Astrocyte (in vitro differentiated cells and primary cell): Measurements from ENCODE around the gene BEST2.

Experiments used
- EZH2 ChIP-seq: IDR thresholded peaks from 2 replicates; pipeline ENCODE4 v1.6.1; 2012; ENCODE audit warnings: mild to moderate bottlenecking, low read length, inconsistent platforms; ENCODE audit not compliant: insufficient read depth
- TF ChIP-seq, protein P1 (sequence below): IDR thresholded peaks from 2 replicates; pipeline ENCODE4 v1.5.1; 2011; ENCODE audit warnings: low read depth, mild to moderate bottlenecking, inconsistent platforms, low read length, moderate library complexity; ENCODE audit not compliant: insufficient read depth

- TF ChIP-seq, protein P1, sequence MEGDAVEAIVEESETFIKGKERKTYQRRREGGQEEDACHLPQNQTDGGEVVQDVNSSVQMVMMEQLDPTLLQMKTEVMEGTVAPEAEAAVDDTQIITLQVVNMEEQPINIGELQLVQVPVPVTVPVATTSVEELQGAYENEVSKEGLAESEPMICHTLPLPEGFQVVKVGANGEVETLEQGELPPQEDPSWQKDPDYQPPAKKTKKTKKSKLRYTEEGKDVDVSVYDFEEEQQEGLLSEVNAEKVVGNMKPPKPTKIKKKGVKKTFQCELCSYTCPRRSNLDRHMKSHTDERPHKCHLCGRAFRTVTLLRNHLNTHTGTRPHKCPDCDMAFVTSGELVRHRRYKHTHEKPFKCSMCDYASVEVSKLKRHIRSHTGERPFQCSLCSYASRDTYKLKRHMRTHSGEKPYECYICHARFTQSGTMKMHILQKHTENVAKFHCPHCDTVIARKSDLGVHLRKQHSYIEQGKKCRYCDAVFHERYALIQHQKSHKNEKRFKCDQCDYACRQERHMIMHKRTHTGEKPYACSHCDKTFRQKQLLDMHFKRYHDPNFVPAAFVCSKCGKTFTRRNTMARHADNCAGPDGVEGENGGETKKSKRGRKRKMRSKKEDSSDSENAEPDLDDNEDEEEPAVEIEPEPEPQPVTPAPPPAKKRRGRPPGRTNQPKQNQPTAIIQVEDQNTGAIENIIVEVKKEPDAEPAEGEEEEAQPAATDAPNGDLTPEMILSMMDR = no peak
- TF ChIP-seq EZH2 = no peak
Observed at GRCh38 chr19:12782424-12783290, 31.1 kb downstream of the BEST2 start.
